SK-N-SH treated with all-trans-retinoic acid at 6 μM for 48 hours (cell line): ENCODE results near the gene SRPRA.

Source experiments
- ATAC-seq: fragments of 200-7000 bp; cut with Tn5 transposase; 3 replicates; pipeline ENCODE4 v1.9.1; 2020; ENCODE audit warnings: mild to moderate bottlenecking, moderate library complexity
- ARNTL ChIP-seq: fragments of 450-650 bp; formaldehyde crosslinking; IDR thresholded peaks from 2 replicates; pipeline ENCODE4 v1.5.0; 2020; ENCODE audit warnings: low read depth, mild to moderate bottlenecking, moderate library complexity, borderline replicate concordance
- BACH2 ChIP-seq: fragments of 250-450 bp; sonication (Bioruptor Pico); IDR thresholded peaks from 2 replicates; pipeline ENCODE4 v1.9.0; 2021; ENCODE audit warnings: mild to moderate bottlenecking, borderline replicate concordance
- CSDC2 ChIP-seq: fragments of 250-450 bp; sonication (Bioruptor Pico); IDR thresholded peaks from 2 replicates; pipeline ENCODE4 v1.5.0; 2020; ENCODE audit warnings: mild to moderate bottlenecking, moderate library complexity
- ESRRG ChIP-seq: fragments of 250-450 bp; sonication (Bioruptor Pico); IDR thresholded peaks from 2 replicates; pipeline ENCODE4 v1.6.1; 2021; ENCODE audit warnings: mild to moderate bottlenecking
- GLIS3 ChIP-seq: fragments of 250-450 bp; sonication (Bioruptor Pico); IDR thresholded peaks from 2 replicates; pipeline ENCODE4 v1.5.0; 2020; ENCODE audit warnings: mild to moderate bottlenecking, moderate library complexity
- ISL1 ChIP-seq: fragments of 250-450 bp; sonication (Bioruptor Pico); IDR thresholded peaks from 2 replicates; pipeline ENCODE4 v2.1.2; 2022; ENCODE audit warnings: mild to moderate bottlenecking, moderate library complexity
- OSR1 ChIP-seq: fragments of 250-450 bp; sonication (Bioruptor Pico); IDR thresholded peaks from 2 replicates; pipeline ENCODE4 v1.8.0; 2022; ENCODE audit warnings: moderate library complexity, mild to moderate bottlenecking, inconsistent platforms
- PPARA ChIP-seq: fragments of 250-450 bp; sonication (Bioruptor Pico); IDR thresholded peaks from 2 replicates; pipeline ENCODE4 v1.5.0; 2020; ENCODE audit warnings: mild to moderate bottlenecking, borderline replicate concordance
- RARB ChIP-seq: fragments of 250-450 bp; sonication (Bioruptor Pico); IDR thresholded peaks from 2 replicates; pipeline ENCODE4 v1.8.0; 2021; ENCODE audit warnings: mild to moderate bottlenecking, moderate library complexity
- TCF4 ChIP-seq: fragments of 250-450 bp; sonication (Bioruptor Pico); IDR thresholded peaks from 2 replicates; pipeline ENCODE4 v1.8.0; 2021; ENCODE audit warnings: mild to moderate bottlenecking, moderate library complexity, borderline replicate concordance
- TOX ChIP-seq: fragments of 250-450 bp; sonication (Bioruptor Pico); IDR thresholded peaks from 2 replicates; pipeline ENCODE4 v1.8.0; 2021; ENCODE audit warnings: mild to moderate bottlenecking, moderate library complexity, borderline replicate concordance
- ZC3H10 ChIP-seq: fragments of 250-450 bp; sonication (Bioruptor Pico); IDR thresholded peaks from 2 replicates; pipeline ENCODE4 v1.5.1; 2021; ENCODE audit warnings: mild to moderate bottlenecking, moderate library complexity
- ZFP3 ChIP-seq: fragments of 250-450 bp; sonication (Bioruptor Pico); IDR thresholded peaks from 2 replicates; pipeline ENCODE4 v1.5.0; 2020; ENCODE audit warnings: mild to moderate bottlenecking, moderate library complexity
- ZFP30 ChIP-seq: fragments of 450-650 bp; formaldehyde crosslinking; IDR thresholded peaks from 2 replicates; pipeline ENCODE4 v1.5.0; 2022; ENCODE audit warnings: mild to moderate bottlenecking, moderate library complexity
- ZNF565 ChIP-seq: fragments of 450-650 bp; formaldehyde crosslinking; conservative IDR thresholded peaks from 2 replicates; pipeline ENCODE4 v1.5.0; 2020; ENCODE audit warnings: low read depth, mild to moderate bottlenecking, moderate library complexity
- ZNF70 ChIP-seq: fragments of 450-650 bp; formaldehyde crosslinking; IDR thresholded peaks from 2 replicates; pipeline ENCODE4 v1.5.0; 2020; ENCODE audit warnings: mild to moderate bottlenecking, moderate library complexity
- ZNF8 ChIP-seq: fragments of 450-650 bp; formaldehyde crosslinking; IDR thresholded peaks from 2 replicates; pipeline ENCODE4 v1.5.0; 2020; ENCODE audit warnings: mild to moderate bottlenecking, moderate library complexity
- TF ChIP-seq, protein P1 (sequence below): fragments of 250-450 bp; sonication (Bioruptor Pico); IDR thresholded peaks from 2 replicates; pipeline ENCODE4 v1.5.1; 2021; ENCODE audit warnings: mild to moderate bottlenecking, moderate library complexity
- TF ChIP-seq, protein P2 (sequence below): fragments of 250-450 bp; sonication (Bioruptor Pico); IDR thresholded peaks from 2 replicates; pipeline ENCODE4 v1.8.0; 2021; ENCODE audit warnings: low read depth, mild to moderate bottlenecking, moderate library complexity, borderline replicate concordance
- TF ChIP-seq, protein P3 (sequence below): fragments of 250-450 bp; sonication (Bioruptor Pico); IDR thresholded peaks from 2 replicates; pipeline ENCODE4 v1.5.0; 2020; ENCODE audit warnings: mild to moderate bottlenecking, moderate library complexity
- TF ChIP-seq, protein P4 (sequence below): fragments of 250-450 bp; sonication (Bioruptor Pico); IDR thresholded peaks from 2 replicates; pipeline ENCODE4 v1.8.0; 2020; ENCODE audit warnings: mild to moderate bottlenecking, moderate library complexity, borderline replicate concordance
- TF ChIP-seq, protein P5 (sequence below): fragments of 250-450 bp; sonication (Bioruptor Pico); IDR thresholded peaks from 2 replicates; pipeline ENCODE4 v1.5.1; 2020; ENCODE audit warnings: low read depth, mild to moderate bottlenecking, moderate library complexity

SRPRA gene

DNA sequence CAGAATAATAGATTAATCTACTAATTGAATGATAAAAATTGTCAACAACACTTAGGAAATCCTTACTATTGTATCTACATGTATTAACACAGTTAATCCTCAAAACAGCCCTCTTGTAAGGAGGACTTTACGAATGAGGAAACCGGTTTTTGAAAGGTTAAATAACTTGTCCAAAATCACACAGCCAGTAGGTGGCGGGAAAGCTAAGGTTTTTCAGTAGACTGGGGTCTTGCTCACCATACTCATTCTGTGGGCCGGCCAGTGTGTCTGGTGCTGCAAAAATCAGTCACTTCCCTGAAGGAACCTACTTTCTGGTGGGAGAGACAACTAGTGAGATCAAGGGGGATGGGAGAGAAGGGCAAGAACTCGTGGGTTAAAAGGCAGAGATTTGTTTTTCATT, 39.0 kb upstream of the SRPRA start:
- ATAC-seq = no peak
- TF ChIP-seq ZNF8 (no peak), ZNF565 (CRISPR knock-in tag) (no peak), PPARA (no peak), BACH2 (CRISPR knock-in tag) (no peak), ARNTL (CRISPR knock-in tag) (no peak), RARB (CRISPR knock-in tag) (no peak), TOX (CRISPR knock-in tag) (no peak), ZNF70 (no peak), TCF4 (CRISPR knock-in tag) (no peak), ESRRG (CRISPR knock-in tag) (no peak), ZFP30 (CRISPR knock-in tag) (no peak)
- TF ChIP-seq, protein P1, sequence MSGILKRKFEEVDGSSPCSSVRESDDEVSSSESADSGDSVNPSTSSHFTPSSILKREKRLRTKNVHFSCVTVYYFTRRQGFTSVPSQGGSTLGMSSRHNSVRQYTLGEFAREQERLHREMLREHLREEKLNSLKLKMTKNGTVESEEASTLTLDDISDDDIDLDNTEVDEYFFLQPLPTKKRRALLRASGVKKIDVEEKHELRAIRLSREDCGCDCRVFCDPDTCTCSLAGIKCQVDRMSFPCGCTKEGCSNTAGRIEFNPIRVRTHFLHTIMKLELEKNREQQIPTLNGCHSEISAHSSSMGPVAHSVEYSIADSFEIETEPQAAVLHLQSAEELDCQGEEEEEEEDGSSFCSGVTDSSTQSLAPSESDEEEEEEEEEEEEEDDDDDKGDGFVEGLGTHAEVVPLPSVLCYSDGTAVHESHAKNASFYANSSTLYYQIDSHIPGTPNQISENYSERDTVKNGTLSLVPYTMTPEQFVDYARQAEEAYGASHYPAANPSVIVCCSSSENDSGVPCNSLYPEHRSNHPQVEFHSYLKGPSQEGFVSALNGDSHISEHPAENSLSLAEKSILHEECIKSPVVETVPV (CRISPR knock-in tag) = no peak
- TF ChIP-seq, protein P2, sequence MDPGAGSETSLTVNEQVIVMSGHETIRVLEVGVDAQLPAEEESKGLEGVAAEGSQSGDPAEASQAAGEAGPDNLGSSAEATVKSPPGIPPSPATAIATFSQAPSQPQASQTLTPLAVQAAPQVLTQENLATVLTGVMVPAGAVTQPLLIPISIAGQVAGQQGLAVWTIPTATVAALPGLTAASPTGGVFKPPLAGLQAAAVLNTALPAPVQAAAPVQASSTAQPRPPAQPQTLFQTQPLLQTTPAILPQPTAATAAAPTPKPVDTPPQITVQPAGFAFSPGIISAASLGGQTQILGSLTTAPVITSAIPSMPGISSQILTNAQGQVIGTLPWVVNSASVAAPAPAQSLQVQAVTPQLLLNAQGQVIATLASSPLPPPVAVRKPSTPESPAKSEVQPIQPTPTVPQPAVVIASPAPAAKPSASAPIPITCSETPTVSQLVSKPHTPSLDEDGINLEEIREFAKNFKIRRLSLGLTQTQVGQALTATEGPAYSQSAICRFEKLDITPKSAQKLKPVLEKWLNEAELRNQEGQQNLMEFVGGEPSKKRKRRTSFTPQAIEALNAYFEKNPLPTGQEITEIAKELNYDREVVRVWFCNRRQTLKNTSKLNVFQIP (CRISPR knock-in tag) = no peak
- TF ChIP-seq, protein P3, sequence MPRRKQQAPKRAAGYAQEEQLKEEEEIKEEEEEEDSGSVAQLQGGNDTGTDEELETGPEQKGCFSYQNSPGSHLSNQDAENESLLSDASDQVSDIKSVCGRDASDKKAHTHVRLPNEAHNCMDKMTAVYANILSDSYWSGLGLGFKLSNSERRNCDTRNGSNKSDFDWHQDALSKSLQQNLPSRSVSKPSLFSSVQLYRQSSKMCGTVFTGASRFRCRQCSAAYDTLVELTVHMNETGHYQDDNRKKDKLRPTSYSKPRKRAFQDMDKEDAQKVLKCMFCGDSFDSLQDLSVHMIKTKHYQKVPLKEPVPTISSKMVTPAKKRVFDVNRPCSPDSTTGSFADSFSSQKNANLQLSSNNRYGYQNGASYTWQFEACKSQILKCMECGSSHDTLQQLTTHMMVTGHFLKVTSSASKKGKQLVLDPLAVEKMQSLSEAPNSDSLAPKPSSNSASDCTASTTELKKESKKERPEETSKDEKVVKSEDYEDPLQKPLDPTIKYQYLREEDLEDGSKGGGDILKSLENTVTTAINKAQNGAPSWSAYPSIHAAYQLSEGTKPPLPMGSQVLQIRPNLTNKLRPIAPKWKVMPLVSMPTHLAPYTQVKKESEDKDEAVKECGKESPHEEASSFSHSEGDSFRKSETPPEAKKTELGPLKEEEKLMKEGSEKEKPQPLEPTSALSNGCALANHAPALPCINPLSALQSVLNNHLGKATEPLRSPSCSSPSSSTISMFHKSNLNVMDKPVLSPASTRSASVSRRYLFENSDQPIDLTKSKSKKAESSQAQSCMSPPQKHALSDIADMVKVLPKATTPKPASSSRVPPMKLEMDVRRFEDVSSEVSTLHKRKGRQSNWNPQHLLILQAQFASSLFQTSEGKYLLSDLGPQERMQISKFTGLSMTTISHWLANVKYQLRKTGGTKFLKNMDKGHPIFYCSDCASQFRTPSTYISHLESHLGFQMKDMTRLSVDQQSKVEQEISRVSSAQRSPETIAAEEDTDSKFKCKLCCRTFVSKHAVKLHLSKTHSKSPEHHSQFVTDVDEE (CRISPR knock-in tag) = no peak

DNA sequence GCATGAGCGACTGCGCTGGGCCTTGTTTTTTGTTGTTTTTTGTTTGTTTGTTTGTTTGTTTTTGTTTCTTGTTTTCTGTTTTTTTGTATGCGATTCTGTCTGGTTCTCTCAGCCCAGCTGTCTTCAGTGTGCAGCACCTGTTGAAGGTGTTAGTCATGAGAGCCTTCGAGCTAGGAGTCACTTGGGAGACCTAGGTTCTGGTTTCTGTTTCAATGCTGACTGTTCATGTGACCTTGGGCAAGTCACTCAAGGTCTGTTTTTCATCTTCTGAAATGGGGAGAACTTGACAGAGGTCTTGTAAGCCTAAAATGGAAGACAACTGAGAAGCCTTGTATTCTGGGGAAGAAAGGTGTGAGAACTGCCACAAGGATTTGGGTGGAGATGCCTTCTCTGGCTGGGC, 37.0 kb upstream of the SRPRA start:
- TF ChIP-seq CSDC2 (CRISPR knock-in tag) (no peak), ZNF70 (no peak), ZFP30 (CRISPR knock-in tag) (no peak), ZFP3 (CRISPR knock-in tag) (no peak), ZNF8 (no peak), ZC3H10 (no peak), ISL1 (CRISPR knock-in tag) (no peak), PPARA (no peak), ARNTL (CRISPR knock-in tag) (no peak), GLIS3 (no peak), ZNF565 (CRISPR knock-in tag) (no peak), OSR1 (CRISPR knock-in tag) (no peak)
- TF ChIP-seq, protein P4, sequence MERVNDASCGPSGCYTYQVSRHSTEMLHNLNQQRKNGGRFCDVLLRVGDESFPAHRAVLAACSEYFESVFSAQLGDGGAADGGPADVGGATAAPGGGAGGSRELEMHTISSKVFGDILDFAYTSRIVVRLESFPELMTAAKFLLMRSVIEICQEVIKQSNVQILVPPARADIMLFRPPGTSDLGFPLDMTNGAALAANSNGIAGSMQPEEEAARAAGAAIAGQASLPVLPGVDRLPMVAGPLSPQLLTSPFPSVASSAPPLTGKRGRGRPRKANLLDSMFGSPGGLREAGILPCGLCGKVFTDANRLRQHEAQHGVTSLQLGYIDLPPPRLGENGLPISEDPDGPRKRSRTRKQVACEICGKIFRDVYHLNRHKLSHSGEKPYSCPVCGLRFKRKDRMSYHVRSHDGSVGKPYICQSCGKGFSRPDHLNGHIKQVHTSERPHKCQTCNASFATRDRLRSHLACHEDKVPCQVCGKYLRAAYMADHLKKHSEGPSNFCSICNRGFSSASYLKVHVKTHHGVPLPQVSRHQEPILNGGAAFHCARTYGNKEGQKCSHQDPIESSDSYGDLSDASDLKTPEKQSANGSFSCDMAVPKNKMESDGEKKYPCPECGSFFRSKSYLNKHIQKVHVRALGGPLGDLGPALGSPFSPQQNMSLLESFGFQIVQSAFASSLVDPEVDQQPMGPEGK (CRISPR knock-in tag) = no peak
- TF ChIP-seq, protein P2 (CRISPR knock-in tag) = no peak
- TF ChIP-seq, protein P1 (CRISPR knock-in tag) = no peak
- TF ChIP-seq, protein P5, sequence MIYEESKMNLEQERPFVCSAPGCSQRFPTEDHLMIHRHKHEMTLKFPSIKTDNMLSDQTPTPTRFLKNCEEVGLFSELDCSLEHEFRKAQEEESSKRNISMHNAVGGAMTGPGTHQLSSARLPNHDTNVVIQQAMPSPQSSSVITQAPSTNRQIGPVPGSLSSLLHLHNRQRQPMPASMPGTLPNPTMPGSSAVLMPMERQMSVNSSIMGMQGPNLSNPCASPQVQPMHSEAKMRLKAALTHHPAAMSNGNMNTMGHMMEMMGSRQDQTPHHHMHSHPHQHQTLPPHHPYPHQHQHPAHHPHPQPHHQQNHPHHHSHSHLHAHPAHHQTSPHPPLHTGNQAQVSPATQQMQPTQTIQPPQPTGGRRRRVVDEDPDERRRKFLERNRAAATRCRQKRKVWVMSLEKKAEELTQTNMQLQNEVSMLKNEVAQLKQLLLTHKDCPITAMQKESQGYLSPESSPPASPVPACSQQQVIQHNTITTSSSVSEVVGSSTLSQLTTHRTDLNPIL (CRISPR knock-in tag) = no peak
- ATAC-seq = no peak
